Ishikawa (cell line): ENCODE measurements around the gene CCDC187.

Experiments
- CEBPB ChIP-seq: IDR thresholded peaks from 2 replicates; pipeline ENCODE4 v1.6.1; 2012
- CREB1 ChIP-seq: IDR thresholded peaks from 2 replicates; pipeline ENCODE4 v1.6.1; 2012; ENCODE audit warnings: low read depth
- EGR1 ChIP-seq: IDR thresholded peaks from 2 replicates; pipeline ENCODE4 v1.6.1; 2012
- EP300 ChIP-seq: IDR thresholded peaks from 2 replicates; pipeline ENCODE4 v1.6.1; 2012; ENCODE audit warnings: borderline replicate concordance
- FOXM1 ChIP-seq: IDR thresholded peaks from 2 replicates; pipeline ENCODE4 v1.6.1; 2012; ENCODE audit warnings: low read depth, borderline replicate concordance
- RAD21 ChIP-seq: IDR thresholded peaks from 2 replicates; pipeline ENCODE4 v1.6.1; 2012; ENCODE audit warnings: low read depth
- TAF1 ChIP-seq: IDR thresholded peaks from 2 replicates; pipeline ENCODE4 v1.6.1; 2012; ENCODE audit warnings: low read depth, mild to moderate bottlenecking
- TCF12 ChIP-seq: IDR thresholded peaks from 2 replicates; pipeline ENCODE4 v1.6.1; 2012; ENCODE audit warnings: low read depth
- TEAD4 ChIP-seq: IDR thresholded peaks from 2 replicates; pipeline ENCODE4 v1.6.1; 2012
- USF1 ChIP-seq: IDR thresholded peaks from 2 replicates; pipeline ENCODE4 v1.6.1; 2012
- YY1 ChIP-seq: IDR thresholded peaks from 2 replicates; pipeline ENCODE4 v1.6.1; 2012; ENCODE audit warnings: low read depth
- ZBTB7A ChIP-seq: IDR thresholded peaks from 2 replicates; pipeline ENCODE4 v1.6.1; 2012; ENCODE audit warnings: low read depth
- TF ChIP-seq, protein P1 (sequence below): IDR thresholded peaks from 2 replicates; pipeline ENCODE4 v1.6.1; 2012; ENCODE audit warnings: low read depth, mild to moderate bottlenecking
- TF ChIP-seq, protein P2 (sequence below): IDR thresholded peaks from 2 replicates; pipeline ENCODE4 v1.6.1; 2012

GRCh38 chr9:136293476-136294077 lies 10.3 kb downstream of the CCDC187 start:
- TF ChIP-seq, protein P1, sequence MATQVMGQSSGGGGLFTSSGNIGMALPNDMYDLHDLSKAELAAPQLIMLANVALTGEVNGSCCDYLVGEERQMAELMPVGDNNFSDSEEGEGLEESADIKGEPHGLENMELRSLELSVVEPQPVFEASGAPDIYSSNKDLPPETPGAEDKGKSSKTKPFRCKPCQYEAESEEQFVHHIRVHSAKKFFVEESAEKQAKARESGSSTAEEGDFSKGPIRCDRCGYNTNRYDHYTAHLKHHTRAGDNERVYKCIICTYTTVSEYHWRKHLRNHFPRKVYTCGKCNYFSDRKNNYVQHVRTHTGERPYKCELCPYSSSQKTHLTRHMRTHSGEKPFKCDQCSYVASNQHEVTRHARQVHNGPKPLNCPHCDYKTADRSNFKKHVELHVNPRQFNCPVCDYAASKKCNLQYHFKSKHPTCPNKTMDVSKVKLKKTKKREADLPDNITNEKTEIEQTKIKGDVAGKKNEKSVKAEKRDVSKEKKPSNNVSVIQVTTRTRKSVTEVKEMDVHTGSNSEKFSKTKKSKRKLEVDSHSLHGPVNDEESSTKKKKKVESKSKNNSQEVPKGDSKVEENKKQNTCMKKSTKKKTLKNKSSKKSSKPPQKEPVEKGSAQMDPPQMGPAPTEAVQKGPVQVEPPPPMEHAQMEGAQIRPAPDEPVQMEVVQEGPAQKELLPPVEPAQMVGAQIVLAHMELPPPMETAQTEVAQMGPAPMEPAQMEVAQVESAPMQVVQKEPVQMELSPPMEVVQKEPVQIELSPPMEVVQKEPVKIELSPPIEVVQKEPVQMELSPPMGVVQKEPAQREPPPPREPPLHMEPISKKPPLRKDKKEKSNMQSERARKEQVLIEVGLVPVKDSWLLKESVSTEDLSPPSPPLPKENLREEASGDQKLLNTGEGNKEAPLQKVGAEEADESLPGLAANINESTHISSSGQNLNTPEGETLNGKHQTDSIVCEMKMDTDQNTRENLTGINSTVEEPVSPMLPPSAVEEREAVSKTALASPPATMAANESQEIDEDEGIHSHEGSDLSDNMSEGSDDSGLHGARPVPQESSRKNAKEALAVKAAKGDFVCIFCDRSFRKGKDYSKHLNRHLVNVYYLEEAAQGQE, result no peak
- TF ChIP-seq USF1 (no peak), TCF12 (no peak), FOXM1 (no peak), EGR1 (no peak), RAD21 (no peak), EP300 (no peak), TAF1 (no peak), ZBTB7A (no peak), YY1 (no peak), CEBPB (no peak), CREB1 (no peak), TEAD4 (no peak)
- TF ChIP-seq, protein P2, sequence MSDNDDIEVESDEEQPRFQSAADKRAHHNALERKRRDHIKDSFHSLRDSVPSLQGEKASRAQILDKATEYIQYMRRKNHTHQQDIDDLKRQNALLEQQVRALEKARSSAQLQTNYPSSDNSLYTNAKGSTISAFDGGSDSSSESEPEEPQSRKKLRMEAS, result no peak
